C4-2B (cell line): Measurements from ENCODE around the gene CR1L.
"Not testable (repeated sequence)": the region's sequence is repeated elsewhere in the genome, so short reads cannot be mapped to it uniquely, and the experiment has no call there.

Experiments
- H3K27ac ChIP-seq: fragments of 450-650 bp; 2 replicates; pipeline ENCODE4 v1.5.1; 2017
- CTCF ChIP-seq: fragments of 450-650 bp; conservative IDR thresholded peaks from 2 replicates; pipeline ENCODE4 v1.5.1; 2017; ENCODE audit warnings: mild to moderate bottlenecking
- ZFX ChIP-seq: fragments of 450-650 bp; IDR thresholded peaks from 2 replicates; pipeline ENCODE4 v1.6.1; 2017

CR1L gene

DNA sequence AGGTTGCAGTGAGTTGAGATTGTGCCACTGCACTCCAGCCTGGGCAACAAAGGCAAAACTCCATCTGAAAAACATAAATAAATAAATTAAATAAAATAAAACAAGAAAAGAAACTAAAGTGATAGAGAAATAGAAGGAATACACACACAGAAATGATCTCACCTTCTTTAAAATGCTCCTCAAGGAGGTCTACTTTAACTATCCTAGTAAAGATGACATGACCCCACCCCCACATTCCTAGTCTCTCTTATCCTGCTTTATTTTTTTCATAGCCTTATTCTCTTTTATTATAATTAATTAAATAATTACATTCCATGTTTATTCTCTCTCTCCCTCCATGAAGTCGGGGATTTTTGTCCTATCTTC is 18.0 kb upstream of the CR1L start:
- TF ChIP-seq ZFX (no peak), CTCF (no peak)

GRCh38 chr1:207627496-207627895 is 17.4 kb upstream of the CR1L start:
- TF ChIP-seq CTCF (no peak), ZFX (no peak)
- no peak overlapping the region for H3K27ac ChIP-seq

More for the DNA sequence above, 18.0 kb upstream of the CR1L start:
- no peak overlapping the region for H3K27ac ChIP-seq

DNA sequence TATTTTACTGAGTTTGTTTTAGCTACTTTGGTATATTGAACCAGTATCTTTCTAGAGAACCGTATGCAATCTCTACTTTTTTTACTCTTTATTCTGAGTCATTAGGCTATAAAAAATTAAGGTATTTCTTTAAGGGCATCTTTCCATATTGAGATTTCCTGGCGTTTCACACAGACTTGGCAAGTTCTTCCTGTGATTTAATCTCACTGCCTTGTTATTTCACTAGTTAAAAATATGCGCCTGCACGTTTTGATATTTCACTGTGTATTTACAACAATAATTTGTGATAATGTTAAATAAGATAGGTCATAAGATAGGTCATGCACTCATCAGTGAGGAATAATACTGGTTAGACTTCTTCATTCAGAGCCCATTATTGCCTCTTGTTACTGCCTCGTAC is 16.2 kb upstream of the CR1L start:
- TF ChIP-seq CTCF (no peak), ZFX (no peak)
- no peak overlapping the region for H3K27ac ChIP-seq

- H3K27ac ChIP-seq = no peak overlapping the region
- TF ChIP-seq CTCF (no peak), ZFX (no peak)
Measured at GRCh38 chr1:207631137-207631536, 13.8 kb upstream of the CR1L start.

DNA sequence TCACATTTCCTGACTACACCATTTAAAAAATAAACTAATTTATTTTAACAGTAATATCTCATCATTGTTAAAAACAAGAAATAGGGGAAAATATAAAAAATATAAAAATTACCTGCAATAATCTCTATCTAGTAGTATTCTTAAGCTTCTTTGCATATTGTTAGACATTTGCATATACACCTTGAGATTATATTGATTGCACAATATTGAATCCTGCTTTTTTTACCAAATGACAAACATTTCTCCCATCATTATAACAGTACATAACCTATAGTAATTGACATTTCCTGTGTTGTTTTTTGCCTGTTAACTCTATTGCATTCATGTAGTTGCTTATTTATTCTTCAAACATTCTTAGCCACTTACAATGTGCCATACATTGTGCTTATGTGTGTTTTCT is 11.7 kb upstream of the CR1L start:
- H3K27ac ChIP-seq = no peak overlapping the region

DNA sequence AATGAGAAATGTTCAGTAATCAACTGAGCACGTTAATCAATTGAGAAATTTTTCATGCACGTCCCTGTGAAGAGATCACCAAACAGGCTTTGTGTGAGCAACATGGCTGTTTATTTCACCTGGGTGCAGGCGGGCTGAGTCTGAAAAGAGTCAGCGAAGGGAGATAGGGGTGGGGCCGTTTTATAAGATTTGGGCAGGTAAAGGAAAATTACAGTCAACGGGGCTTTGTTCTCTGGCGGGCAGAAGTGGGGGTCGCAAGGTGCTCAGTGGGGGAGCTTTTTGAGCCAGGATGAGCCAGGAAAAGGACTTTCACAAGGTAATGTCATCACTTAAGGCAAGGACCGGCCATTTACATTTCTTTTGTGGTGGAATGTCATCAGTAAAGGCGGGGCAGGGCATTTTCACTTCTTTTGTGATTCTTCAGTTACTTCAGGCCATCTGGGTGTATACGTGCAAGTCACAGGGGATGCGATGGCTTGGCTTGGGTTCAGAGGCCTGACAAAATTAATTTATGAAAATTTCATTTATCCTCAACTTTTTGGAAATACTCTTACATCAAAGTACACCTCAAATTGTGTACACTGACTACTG is 11.1 kb upstream of the CR1L start:
- not testable (repeated sequence) for H3K27ac ChIP-seq

More for the DNA sequence above, 11.7 kb upstream of the CR1L start:
- TF ChIP-seq ZFX (no peak), CTCF (no peak)

DNA sequence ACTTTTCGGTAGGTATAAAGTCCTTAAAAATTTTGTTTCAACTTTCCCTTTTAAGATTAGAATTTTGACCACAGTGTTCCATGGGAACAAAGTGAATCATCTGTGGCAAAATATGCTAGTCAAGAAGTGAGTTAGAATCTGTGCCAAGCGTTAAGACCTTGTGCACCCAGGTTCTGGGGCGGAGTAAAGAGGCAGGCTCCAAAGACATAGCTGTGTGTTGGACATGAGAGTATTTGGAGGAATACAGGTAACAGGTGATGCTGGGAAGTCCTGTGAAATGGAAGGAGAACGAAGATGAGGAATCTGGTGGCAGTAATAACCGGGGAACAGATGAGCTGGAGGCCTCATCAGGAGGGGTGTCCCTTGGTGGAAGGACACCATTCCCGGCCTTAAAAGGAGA is 10.6 kb upstream of the CR1L start:
- H3K27ac ChIP-seq = not testable (repeated sequence)

- H3K27ac ChIP-seq = not testable (repeated sequence)
Measured at GRCh38 chr1:207635569-207636186, 9.3 kb upstream of the CR1L start.

- H3K27ac ChIP-seq = not testable (repeated sequence)
Measured at GRCh38 chr1:207638487-207639145, 6.3 kb upstream of the CR1L start.

DNA sequence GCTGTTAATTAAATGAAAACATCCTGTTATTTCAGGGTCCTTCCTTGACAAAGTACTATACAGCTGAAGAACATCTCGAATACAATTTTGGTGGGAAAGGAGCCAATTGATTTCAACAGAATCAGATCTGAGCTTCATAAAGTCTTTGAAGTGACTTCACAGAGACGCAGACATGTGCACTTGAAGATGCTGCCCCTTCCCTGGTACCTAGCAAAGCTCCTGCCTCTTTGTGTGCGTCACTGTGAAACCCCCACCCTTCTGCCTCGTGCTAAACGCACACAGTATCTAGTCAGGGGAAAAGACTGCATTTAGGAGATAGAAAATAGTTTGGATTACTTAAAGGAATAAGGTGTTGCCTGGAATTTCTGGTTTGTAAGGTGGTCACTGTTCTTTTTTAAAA is 5.6 kb upstream of the CR1L start:
- H3K27ac ChIP-seq = not testable (repeated sequence)
